ENCODE results near the gene FANCI.

The FANCI gene

DNA sequence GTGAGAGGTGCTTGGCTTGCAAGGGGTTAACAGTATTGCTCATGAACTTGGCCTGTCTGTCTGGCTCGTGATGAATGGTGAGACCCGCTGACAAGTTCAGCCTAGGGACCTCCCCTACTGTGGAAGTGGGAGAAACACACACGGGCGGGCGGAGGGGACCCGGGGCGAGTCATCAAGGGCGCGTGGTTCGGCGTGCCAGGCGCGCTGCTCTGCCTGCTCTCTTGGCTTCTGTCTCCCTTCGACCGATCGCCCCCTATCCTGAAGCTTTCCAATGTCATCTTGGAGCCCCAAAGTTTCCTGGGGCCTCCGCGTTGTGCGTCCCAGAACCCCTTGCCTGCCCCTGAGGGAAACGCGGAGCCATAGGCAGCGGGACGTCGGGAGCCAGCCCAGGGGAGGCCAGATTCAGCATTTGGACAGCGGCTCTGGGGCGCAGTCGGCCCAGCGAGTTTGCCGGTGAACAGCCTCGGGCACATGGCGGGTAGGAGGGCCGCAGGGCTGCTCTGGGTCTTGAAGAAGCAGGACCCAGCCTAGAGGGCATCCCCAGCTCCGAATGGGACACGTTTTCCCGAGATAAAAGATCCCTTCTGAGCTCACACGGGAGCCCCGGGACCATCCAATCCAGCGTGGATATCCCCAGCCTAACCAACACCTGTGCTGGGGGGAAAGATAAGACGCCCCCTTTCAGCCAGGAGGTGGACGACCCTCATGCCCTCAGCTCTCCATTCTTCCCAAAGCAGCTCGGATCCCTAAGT is 117.8 kb downstream of the FANCI start:
- no peaks in the 10 kb centered on the region for H3K36me3 ChIP-seq (ENCODE audit: low read depth)
- TF ChIP-seq, protein P1, sequence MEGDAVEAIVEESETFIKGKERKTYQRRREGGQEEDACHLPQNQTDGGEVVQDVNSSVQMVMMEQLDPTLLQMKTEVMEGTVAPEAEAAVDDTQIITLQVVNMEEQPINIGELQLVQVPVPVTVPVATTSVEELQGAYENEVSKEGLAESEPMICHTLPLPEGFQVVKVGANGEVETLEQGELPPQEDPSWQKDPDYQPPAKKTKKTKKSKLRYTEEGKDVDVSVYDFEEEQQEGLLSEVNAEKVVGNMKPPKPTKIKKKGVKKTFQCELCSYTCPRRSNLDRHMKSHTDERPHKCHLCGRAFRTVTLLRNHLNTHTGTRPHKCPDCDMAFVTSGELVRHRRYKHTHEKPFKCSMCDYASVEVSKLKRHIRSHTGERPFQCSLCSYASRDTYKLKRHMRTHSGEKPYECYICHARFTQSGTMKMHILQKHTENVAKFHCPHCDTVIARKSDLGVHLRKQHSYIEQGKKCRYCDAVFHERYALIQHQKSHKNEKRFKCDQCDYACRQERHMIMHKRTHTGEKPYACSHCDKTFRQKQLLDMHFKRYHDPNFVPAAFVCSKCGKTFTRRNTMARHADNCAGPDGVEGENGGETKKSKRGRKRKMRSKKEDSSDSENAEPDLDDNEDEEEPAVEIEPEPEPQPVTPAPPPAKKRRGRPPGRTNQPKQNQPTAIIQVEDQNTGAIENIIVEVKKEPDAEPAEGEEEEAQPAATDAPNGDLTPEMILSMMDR (IDR thresholded peaks at IDR 0.05; ENCODE audit: poor library complexity, severe bottlenecking) = no peak
- peaks cover 96% of the 10 kb centered on the region for H3K27me3 ChIP-seq (ENCODE audit: insufficient read depth, poor library complexity, severe bottlenecking)
- no peaks in the 10 kb centered on the region for H3K9me3 ChIP-seq (ENCODE audit: severe bottlenecking)
- ATAC-seq (ENCODE audit: low read depth) (peak; percentile 62), DNase-seq (ENCODE audit: low spot score) (no peak)
- H3K4me3 ChIP-seq (ENCODE audit: severe bottlenecking) = no peak overlapping the region
- H3K27ac ChIP-seq (ENCODE audit: poor library complexity, severe bottlenecking) = no peak overlapping the region
- H3K4me1 ChIP-seq (ENCODE audit: insufficient read depth, poor library complexity, severe bottlenecking) = no peaks in the 10 kb centered on the region

DNA sequence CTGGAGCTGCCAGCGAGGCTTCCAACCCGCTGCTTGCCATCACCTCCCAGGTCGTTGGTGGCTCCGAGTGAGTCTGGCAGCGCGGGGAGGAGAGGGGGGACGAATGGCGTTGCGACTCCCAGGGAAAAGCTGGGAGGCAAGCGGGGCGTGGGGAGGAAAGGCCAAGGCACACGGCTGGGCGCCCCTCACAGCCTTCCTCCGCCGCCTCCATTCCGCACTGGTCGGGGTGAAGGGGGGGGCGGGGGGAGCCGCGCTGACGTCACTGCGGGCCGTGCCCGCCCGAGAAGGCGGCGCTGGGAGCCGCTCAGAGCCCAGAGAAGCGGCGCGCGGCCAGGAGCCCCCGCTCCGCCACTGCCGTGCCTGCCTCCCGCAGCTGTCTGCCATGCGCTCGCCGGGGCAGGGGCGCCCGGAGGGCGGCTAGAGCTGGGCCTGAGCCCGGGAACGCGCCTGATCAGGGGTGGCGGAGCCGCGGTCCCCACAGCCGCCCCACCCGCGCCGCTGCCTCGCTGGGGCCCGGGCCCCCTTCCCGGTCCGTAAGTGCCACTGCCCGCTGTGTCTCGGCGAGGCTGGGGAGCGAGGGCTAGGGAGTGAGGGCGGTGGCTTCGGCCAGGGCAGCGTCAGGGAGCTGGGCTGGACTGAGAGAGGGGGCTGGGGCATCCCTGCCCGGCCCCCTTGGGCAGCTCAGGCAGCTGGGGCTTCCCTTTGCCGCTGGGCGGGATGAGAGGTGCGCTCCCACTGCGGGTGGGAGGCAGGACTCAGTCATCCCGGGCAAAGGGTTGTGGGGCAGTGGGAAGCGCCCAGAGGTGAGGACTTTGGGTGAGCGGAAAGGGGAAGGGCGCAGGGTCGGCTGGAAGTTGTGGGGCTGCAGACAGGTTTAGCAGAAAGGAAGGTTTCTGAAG is 118.7 kb downstream of the FANCI start:
- DNase-seq (ENCODE audit: low spot score) (peak; percentile 61), ATAC-seq (ENCODE audit: low read depth) (no peak)
- Histone ChIP-seq H3K4me3 (ENCODE audit: severe bottlenecking) (peak overlapping the region; percentile 9), H3K36me3 (ENCODE audit: low read depth) (no peaks in the 10 kb centered on the region), H3K27me3 (ENCODE audit: insufficient read depth, poor library complexity, severe bottlenecking) (peaks cover 96% of the 10 kb centered on the region), H3K27ac (ENCODE audit: poor library complexity, severe bottlenecking) (no peak overlapping the region), H3K4me1 (ENCODE audit: insufficient read depth, poor library complexity, severe bottlenecking) (no peaks in the 10 kb centered on the region), H3K9me3 (ENCODE audit: severe bottlenecking) (no peaks in the 10 kb centered on the region)
- TF ChIP-seq, protein P1 (IDR thresholded peaks at IDR 0.05; ENCODE audit: poor library complexity, severe bottlenecking) = no peak

DNA sequence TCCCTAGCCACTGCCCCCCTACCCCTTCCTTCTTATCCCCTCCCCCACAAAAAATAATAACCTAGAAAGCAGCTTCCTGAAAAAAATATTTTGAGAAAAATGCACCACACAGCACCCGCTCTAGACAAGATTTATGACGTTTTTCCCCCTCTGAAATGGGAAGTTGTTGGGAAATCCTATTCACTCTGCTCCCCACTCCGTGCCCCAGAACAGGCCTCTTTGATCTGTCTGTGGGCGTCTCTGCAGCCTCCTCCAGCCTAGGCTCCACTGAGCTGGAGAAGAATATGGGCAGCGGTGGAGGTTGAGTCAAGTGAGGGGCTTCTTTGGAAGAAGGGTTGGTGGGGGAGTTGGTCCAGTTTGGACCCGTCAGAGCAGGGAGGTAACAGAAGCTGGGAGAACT is 119.4 kb downstream of the FANCI start:
- H3K27ac ChIP-seq (ENCODE audit: poor library complexity, severe bottlenecking) = no peak overlapping the region
- ATAC-seq (ENCODE audit: low read depth) (no peak), DNase-seq (ENCODE audit: low spot score) (no peak)
- TF ChIP-seq, protein P1 (IDR thresholded peaks at IDR 0.05; ENCODE audit: poor library complexity, severe bottlenecking) = no peak
- H3K36me3 ChIP-seq (ENCODE audit: low read depth) = no peaks in the 10 kb centered on the region
- H3K9me3 ChIP-seq (ENCODE audit: severe bottlenecking) = no peaks in the 10 kb centered on the region
- peaks cover 96% of the 10 kb centered on the region for H3K27me3 ChIP-seq (ENCODE audit: insufficient read depth, poor library complexity, severe bottlenecking)
- H3K4me1 ChIP-seq (ENCODE audit: insufficient read depth, poor library complexity, severe bottlenecking) = no peaks in the 10 kb centered on the region
- H3K4me3 ChIP-seq (ENCODE audit: severe bottlenecking) = no peak overlapping the region

DNA sequence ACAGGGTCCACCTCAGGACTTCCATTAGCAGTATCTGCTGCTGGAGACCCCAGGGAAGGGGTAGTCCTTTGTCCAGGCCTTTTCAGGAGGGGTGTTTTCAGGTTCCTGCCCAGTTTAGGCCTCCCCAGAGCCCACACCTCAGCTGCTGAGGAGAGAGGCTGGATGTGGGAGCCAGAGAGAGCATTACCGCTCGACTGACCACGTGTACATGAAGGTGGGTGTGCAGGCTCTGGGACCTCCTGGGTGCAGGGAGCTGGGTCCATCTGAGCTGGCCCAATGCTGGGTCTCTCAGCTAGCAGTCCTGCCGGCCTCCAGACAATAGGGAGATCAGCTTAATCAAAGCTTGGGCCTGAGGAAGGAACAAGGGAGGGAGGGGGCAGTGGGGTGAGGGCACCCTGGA is 120.0 kb downstream of the FANCI start:
- Histone ChIP-seq H3K4me1 (ENCODE audit: insufficient read depth, poor library complexity, severe bottlenecking) (no peaks in the 10 kb centered on the region), H3K27me3 (ENCODE audit: insufficient read depth, poor library complexity, severe bottlenecking) (peaks cover 99% of the 10 kb centered on the region), H3K27ac (ENCODE audit: poor library complexity, severe bottlenecking) (no peak overlapping the region), H3K4me3 (ENCODE audit: severe bottlenecking) (no peak overlapping the region), H3K9me3 (ENCODE audit: severe bottlenecking) (no peaks in the 10 kb centered on the region), H3K36me3 (ENCODE audit: low read depth) (no peaks in the 10 kb centered on the region)
- DNase-seq (ENCODE audit: low spot score) (peak; percentile 56), ATAC-seq (ENCODE audit: low read depth) (no peak)
- TF ChIP-seq, protein P1 (IDR thresholded peaks at IDR 0.05; ENCODE audit: poor library complexity, severe bottlenecking) = no peak
